BJ (cell line): ENCODE measurements around the gene ZNF683. TPM values are rescaled to one million over a fixed set of nuclear protein-coding genes. Genes with fewer than 3 reads are reported as not detected.

ENCODE experiments used
- CTCF ChIA-PET: fragments of 350-600 bp; formaldehyde crosslinking; extraction: SDS; loops from one replicate; lab custom pipeline; 2021; ENCODE audit warnings: antibody characterized with exemption, inconsistent platforms; lab: Yijun Ruan, JAX
- POLR2A ChIA-PET: fragments of 300-600 bp; sonication (Branson Sonifier 250); formaldehyde crosslinking; extraction: SDS; loops from one replicate; lab custom pipeline; 2021; ENCODE audit warnings: antibody characterized with exemption; lab: Charles Lee
- DNase-seq: peaks from one replicate; pipeline ENCODE4 v3.0.0-alpha.2; 2011; ENCODE audit warnings: low read depth
- H3K27me3 ChIP-seq: 2 replicates; pipeline ENCODE4 v1.6.0; 2011; ENCODE audit warnings: low read length; ENCODE audit not compliant: control insufficient read depth, insufficient read depth
- H3K36me3 ChIP-seq: 2 replicates; pipeline ENCODE4 v1.5.1; 2011; ENCODE audit warnings: low read length; ENCODE audit not compliant: control insufficient read depth, insufficient read depth
- H3K4me3 ChIP-seq: 2 replicates; pipeline ENCODE4 v1.5.1; 2011; ENCODE audit warnings: low read depth, mild to moderate bottlenecking, control low read depth, low read length
- polyA plus RNA-seq: library from polyadenylated mRNA; depleted of rRNA; stranded (reverse); fragments of >200 nt; gene quantifications from 2 replicates; pipeline ENCODE4 v1.2.3, GENCODE V29; 2011
- TF ChIP-seq, protein P1 (sequence below): IDR thresholded peaks from 2 replicates; pipeline ENCODE4 v1.5.1; 2011; ENCODE audit warnings: low read depth, mild to moderate bottlenecking, control low read depth, inconsistent platforms, low read length, moderate library complexity; ENCODE audit not compliant: insufficient read depth

The ZNF683 gene
- polyA plus RNA-seq, 1 experiment, result not detected

DNA sequence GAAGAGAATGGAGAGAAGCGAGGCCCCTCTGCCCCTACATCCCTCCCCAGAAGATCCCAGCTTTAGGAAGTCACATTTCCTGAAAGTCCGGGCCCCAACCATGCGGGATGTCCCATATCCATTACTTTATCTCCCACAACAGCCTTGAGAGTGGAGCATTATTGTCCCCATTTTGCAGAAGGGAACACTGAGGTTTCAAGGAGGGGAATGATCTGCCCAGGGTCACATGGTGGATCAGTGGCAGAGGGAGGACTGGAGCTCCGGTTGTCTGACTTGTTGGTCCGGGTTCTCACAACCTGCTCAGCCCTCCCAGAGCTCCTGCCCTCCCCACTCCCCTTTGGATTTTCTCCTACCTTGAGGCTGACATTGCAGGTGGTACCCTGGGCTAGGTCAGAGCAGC is 16.4 kb downstream of the ZNF683 start:
- ChIA-PET CTCF (interaction anchor here (1.3 kb wide), 1 partner anchor 71 kb away, joined by 3 read pairs; no protein-coding TSS in a partner anchor), POLR2A (no interaction called here)
- Histone ChIP-seq H3K36me3 (no peaks in the 10 kb centered on the region), H3K4me3 (no peak overlapping the region), H3K27me3 (peaks cover 15% of the 10 kb centered on the region)
- TF ChIP-seq, protein P1, sequence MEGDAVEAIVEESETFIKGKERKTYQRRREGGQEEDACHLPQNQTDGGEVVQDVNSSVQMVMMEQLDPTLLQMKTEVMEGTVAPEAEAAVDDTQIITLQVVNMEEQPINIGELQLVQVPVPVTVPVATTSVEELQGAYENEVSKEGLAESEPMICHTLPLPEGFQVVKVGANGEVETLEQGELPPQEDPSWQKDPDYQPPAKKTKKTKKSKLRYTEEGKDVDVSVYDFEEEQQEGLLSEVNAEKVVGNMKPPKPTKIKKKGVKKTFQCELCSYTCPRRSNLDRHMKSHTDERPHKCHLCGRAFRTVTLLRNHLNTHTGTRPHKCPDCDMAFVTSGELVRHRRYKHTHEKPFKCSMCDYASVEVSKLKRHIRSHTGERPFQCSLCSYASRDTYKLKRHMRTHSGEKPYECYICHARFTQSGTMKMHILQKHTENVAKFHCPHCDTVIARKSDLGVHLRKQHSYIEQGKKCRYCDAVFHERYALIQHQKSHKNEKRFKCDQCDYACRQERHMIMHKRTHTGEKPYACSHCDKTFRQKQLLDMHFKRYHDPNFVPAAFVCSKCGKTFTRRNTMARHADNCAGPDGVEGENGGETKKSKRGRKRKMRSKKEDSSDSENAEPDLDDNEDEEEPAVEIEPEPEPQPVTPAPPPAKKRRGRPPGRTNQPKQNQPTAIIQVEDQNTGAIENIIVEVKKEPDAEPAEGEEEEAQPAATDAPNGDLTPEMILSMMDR, result no peak
- no peak for DNase-seq

DNA sequence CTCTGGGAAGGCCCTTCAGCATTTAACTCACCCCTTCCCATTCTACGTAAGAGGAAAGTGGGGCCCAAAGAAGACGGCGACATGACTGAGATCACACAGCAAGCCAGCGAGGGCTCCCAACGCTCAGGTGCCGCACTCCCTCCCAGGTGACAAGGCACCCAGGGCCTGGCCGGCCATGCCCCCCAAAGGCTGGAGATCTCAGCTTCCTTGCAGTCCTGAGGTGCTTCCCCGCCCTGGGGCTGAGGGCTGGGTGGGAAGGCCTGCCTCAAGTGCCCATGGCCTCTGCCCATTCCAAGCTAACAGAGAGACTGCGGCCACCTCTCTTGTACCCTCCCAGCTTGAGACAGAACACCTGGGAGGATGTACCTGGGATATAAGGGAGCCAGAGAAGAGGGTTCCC is 17.6 kb downstream of the ZNF683 start:
- TF ChIP-seq, protein P1, result no peak
- no peak for DNase-seq
- POLR2A ChIA-PET, result no interaction called here
- Histone ChIP-seq H3K27me3 (peaks cover 7% of the 10 kb centered on the region), H3K4me3 (no peak overlapping the region), H3K36me3 (no peaks in the 10 kb centered on the region)
- CTCF ChIA-PET, result interaction anchor here (1.2 to 2.5 kb wide), 3 partner anchors 9 to 186 kb away, joined by 4 to 19 read pairs (median 5); partner anchors contain the start of genes C1orf232 and ZNF593

DNA sequence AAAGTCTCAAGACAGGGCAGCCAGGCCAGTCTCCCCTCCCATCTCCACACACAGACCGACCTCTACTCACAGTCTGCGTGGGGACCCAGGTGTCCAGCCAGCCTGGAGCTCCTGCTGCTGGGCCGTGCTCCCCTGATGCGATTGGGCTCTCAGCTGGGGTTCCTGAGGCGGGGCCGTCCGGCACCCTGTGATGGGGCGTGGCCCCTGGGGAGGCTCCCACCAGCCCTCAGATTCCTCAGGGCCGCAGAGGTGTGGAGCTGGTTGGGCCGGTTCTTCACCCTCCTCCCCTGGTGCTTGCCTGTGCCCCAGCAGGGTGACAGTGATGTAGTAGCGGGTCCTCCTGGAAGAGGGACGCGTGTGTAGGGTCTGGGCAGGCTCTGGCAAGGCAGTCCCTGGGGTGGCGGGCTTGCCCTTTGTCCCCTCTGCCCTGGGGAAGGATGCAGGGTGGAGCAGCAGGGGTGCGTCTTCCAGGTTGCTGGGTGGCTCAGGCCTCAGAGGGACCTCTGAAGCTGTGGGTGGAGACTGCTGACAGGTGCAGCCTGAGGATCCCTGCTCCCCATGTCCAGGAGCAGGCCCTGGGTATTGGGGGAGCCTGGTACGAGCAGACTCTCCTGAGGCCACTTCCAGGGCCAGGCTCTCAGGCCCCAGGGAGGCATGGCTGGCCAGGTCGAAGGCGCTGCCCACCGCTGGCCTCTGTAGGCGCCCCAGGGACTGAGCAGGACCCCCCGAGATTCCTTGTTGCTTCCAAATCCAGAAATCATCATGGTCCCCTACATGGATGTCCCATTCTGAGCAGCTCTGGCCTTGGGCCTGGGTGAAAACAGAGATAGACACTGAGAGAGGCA is 18.4 kb downstream of the ZNF683 start, which contains the start of gene CRYBG2:
Gene CRYBG2 (minus strand): TSS at position 155 of the 845 bp plus-strand sequence. CDS start 7,473 bp downstream, outside the sequence.
- DNase-seq, result no peak
- TF ChIP-seq, protein P1, result no peak
- Histone ChIP-seq H3K4me3 (no peak within 1 kb of the TSS), H3K27me3 (peaks cover 5% of the 10 kb centered on the region), H3K36me3 (no peaks in the 10 kb centered on the region)
- ChIA-PET CTCF (interaction anchor here (0.6 to 2.5 kb wide), 4 partner anchors 10 to 262 kb away, joined by 3 to 19 read pairs (median 4); partner anchors contain the start of genes C1orf232 and ZNF593), POLR2A (no interaction called here)

DNA sequence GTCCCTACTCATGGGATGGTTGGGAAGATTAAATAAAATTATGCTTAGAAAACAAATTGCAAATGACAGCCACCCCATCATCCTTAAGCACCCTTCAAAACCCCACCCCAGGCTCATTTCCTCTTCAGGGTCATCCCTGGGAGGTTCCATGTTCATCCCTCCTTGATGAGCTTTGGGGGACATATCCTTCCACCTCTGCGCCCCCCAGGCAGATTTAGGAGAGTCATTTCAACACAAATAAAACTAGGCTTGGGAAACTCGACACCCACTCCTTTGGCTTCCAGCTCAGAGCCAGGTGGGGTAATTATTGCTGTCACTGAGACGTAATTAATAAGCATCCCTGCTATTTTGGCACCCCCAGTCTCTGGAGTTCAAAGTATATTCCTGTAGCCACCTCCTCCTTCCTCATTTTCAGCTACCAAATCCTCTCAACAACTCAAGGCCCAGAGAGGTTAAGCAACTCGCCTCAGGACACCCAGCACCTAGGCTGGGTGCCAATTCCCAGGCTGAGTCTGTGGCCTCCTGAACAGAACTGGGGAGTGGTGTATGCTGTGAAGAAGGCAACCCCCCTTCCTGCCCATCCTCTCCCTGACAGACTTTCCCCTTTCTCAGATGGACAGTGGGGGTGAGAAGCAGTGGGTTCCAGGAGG is 19.2 kb downstream of the ZNF683 start:
- H3K4me3 ChIP-seq, result no peak overlapping the region
- ChIA-PET CTCF (interaction anchor here (0.6 to 4.6 kb wide), 4 partner anchors 9 to 261 kb away, joined by 3 to 28 read pairs (median 11); no protein-coding TSS in a partner anchor), POLR2A (no interaction called here)
- H3K27me3 ChIP-seq, result peaks cover 1% of the 10 kb centered on the region; the same call in 1 of the 2 replicates
- TF ChIP-seq, protein P1, result no peak
- no peaks in the 10 kb centered on the region for H3K36me3 ChIP-seq
- DNase-seq, result no peak

DNA sequence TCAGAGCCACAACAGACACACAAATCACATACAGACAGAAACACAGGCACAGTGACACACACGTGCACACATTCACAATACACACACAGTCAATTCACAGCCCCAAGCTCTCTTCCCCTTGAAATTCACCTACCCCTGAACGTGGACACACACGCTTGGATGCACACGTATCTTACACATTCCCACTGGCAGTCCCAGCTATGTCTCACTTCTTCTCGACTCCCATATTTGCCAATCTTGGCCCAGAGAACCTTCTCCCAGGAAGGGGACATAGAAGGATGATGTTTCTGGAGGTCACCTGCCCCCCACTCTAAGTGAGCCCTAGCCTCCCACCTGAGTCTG is 20.2 kb downstream of the ZNF683 start:
- no peak for DNase-seq
- TF ChIP-seq, protein P1, result no peak
- peaks cover 1% of the 10 kb centered on the region; the same call in 1 of the 2 replicates for H3K27me3 ChIP-seq
- no peaks in the 10 kb centered on the region for H3K36me3 ChIP-seq
- H3K4me3 ChIP-seq, result no peak overlapping the region
- ChIA-PET CTCF (interaction anchor here (1.4 to 4.6 kb wide), 2 partner anchors 10 to 30 kb away, joined by 3 to 28 read pairs; no protein-coding TSS in a partner anchor), POLR2A (no interaction called here)
